Activated T-helper 1 cell treated with anti-CD3 and anti-CD28 coated beads, Interleukin-12 subunit alpha, Interleukin-12 subunit beta, Interleukin-2, Interleukin-4 antibody, amounts not matched to agents 30 ng/mL and 10 ng/mL and 1 ng/mL, durations not matched to agents 14 hours and 24 hours and 36 hours (primary cell): ENCODE data around the gene ID2. TPM values are rescaled to one million over a fixed set of nuclear protein-coding genes. Genes with fewer than 3 reads are reported as not detected.
"Not testable (repeated sequence)": the region's sequence is repeated elsewhere in the genome, so short reads cannot be mapped to it uniquely, and the experiment has no call there.

Source experiments
- DNase-seq: peaks from one replicate; pipeline ENCODE4 v3.0.0; 2021; ENCODE audit warnings: low spot score
- H3K27ac Mint-ChIP-seq: one replicate; pipeline ENCODE4 v1.8.0; 2021; ENCODE audit warnings: mild to moderate bottlenecking, mixed read lengths
- H3K27me3 Mint-ChIP-seq: one replicate; pipeline ENCODE4 v1.8.0; 2022; ENCODE audit warnings: mild to moderate bottlenecking, moderate library complexity, mixed read lengths; ENCODE audit not compliant: insufficient read depth
- H3K36me3 Mint-ChIP-seq: one replicate; pipeline ENCODE4 v1.8.0; 2021; ENCODE audit warnings: low read depth, mixed read lengths
- H3K4me1 Mint-ChIP-seq: one replicate; pipeline ENCODE4 v1.8.0; 2021; ENCODE audit warnings: low read depth, mixed read lengths
- H3K4me3 Mint-ChIP-seq: one replicate; pipeline ENCODE4 v1.8.0; 2021; ENCODE audit warnings: mild to moderate bottlenecking, moderate library complexity, mixed read lengths
- H3K9me3 Mint-ChIP-seq: one replicate; pipeline ENCODE4 v1.8.0; 2021; ENCODE audit warnings: mixed read lengths
- intact Hi-C: fragments of 100-400 bp; cut with micrococcal nuclease; formaldehyde crosslinking; loops from one replicate; pipeline ENCODE4 v1.15.1; 2024
- total RNA-seq: library from RNA; stranded (reverse); gene quantifications from 2 replicates; pipeline ENCODE4 v1.2.3, GENCODE V29; 2022

ID2 gene
- total RNA-seq, 1 donor from 2014 or later, result 301 TPM

DNA sequence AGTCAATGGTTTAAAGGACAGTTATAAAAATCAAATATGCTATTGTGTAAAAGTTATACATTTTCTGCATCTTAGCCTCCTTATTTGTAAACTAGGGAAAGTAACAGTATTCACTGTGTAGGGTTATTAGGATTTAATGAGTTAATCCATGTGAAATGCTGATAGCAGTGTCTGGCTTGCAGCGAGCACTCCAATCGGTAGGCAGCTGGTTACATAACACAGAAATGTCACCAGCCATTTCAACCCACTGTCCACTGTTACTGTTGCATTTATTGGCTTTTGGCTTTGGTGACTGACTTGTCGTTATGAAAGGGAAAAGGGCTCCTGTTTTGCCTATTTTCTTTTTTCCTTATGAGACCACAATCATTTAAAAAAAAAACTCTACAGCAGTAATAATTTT lies 38.9 kb downstream of the ID2 start:
- peaks cover 3% of the 10 kb centered on the region for H3K27me3 Mint-ChIP-seq
- H3K27ac Mint-ChIP-seq, result no peak overlapping the region
- no peaks in the 10 kb centered on the region for H3K4me1 Mint-ChIP-seq
- intact Hi-C loops, result no loop called here
- no peak overlapping the region for H3K4me3 Mint-ChIP-seq
- peaks cover 13% of the 10 kb centered on the region for H3K9me3 Mint-ChIP-seq
- DNase-seq, result no peak
- H3K36me3 Mint-ChIP-seq, result no peaks in the 10 kb centered on the region

DNA sequence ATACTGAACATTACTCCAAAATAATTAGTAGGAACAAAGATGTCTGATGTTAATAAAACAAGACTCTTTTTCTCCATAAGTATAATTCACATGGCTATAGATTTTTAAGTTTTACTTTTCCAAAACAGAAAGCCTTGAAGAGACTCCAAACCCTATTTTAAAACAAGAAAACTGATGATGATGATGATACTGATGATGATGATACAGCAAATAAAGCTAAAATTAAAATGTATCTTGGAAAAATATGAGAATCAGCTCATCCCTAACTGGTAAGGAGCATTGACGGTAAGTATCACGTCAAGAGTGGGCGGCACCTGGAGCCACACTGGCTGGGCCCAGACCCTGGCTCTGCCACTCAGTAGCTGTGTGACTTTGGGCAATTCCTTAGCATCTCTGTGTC lies 39.6 kb downstream of the ID2 start:
- no peaks in the 10 kb centered on the region for H3K36me3 Mint-ChIP-seq
- no peaks in the 10 kb centered on the region for H3K4me1 Mint-ChIP-seq
- peaks cover 3% of the 10 kb centered on the region for H3K27me3 Mint-ChIP-seq

DNA sequence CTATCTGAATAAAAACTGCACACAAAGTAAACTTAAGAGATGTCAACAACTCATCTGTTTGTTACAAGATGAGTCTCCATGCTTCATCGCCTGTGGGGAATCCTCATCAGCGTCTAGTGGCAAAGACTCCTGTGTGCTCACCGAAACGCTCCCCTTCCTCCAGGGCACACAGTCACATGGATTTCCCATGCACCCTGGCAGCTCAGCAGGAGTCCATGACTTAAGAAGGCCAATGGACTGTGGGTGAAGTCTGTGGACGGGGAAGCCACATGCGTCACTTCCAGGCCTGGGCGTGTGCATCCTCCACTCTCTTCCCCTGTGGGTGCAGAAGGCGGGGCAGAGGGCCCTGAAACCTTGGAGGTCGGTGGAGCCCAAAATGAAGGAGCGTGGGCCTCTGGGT lies 41.1 kb downstream of the ID2 start:
- no peaks in the 10 kb centered on the region for H3K9me3 Mint-ChIP-seq
- no peaks in the 10 kb centered on the region for H3K36me3 Mint-ChIP-seq
- H3K4me1 Mint-ChIP-seq, result no peaks in the 10 kb centered on the region
- H3K27ac Mint-ChIP-seq, result no peak overlapping the region
- intact Hi-C loops, result no loop called here
- peaks cover 3% of the 10 kb centered on the region for H3K27me3 Mint-ChIP-seq
- H3K4me3 Mint-ChIP-seq, result no peak overlapping the region
- DNase-seq, result no peak

More for the DNA sequence above, 39.6 kb downstream of the ID2 start:
- H3K9me3 Mint-ChIP-seq, result peaks cover 7% of the 10 kb centered on the region
- H3K4me3 Mint-ChIP-seq, result no peak overlapping the region
- no peak for DNase-seq
- H3K27ac Mint-ChIP-seq, result no peak overlapping the region
- intact Hi-C loops, result no loop called here

DNA sequence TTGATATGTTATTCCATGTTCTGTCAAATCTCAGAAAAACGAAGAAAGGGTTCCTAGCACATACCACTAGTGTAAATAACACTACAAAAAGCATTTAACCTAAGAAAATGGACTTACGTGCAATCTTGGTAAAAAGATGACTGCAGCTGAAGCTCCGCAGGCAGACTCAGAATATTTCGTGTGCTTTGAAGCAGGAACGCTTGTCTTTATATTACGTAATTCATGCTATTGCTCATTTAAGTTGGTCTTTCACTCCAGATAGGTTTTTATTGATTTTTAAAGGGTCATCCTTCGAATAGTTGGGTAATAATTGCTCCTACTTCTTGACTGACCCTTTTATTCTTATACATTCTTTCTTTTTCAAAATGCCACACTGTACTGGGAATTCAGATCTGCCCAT lies 44.0 kb downstream of the ID2 start:
- no peaks in the 10 kb centered on the region for H3K27me3 Mint-ChIP-seq
- no peak for DNase-seq
- no peaks in the 10 kb centered on the region for H3K9me3 Mint-ChIP-seq
- no peaks in the 10 kb centered on the region for H3K4me1 Mint-ChIP-seq
- H3K27ac Mint-ChIP-seq, result no peak overlapping the region
- H3K36me3 Mint-ChIP-seq, result peaks cover 9% of the 10 kb centered on the region
- intact Hi-C loops, result no loop called here
- no peak overlapping the region for H3K4me3 Mint-ChIP-seq

DNA sequence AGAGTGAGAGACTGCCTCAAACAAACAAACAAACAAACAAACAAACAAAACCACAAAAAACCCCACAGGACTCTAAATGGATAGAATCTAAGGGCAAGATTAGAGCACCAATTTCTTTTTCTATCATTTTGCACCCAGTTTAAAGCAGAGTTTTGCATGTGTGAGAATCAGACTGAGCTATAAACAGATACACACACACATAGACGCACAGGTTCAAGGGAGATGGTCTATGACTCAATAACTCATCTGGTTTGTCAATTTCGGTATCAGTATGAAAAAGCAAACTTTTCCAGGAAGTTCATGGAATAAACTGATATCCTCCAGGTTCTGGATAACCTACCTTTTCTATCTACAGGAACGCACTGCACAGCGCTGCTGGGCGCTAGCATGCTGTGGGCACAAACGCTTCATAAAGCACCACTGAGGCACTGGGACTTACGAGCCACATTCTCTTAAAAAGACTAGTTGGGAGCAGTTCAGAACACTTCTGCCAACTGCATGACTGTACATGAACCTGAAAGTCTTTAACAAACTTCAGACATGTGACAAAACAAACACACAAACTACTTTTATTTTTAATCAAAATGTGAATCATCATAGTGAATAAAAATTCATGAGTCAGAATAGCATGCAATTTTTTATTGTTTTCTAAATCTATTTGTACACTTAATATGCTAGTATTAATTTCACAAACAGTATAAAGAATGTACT lies 46.6 kb downstream of the ID2 start:
- Mint-ChIP-seq H3K27me3 (no peaks in the 10 kb centered on the region), H3K4me1 (no peaks in the 10 kb centered on the region), H3K36me3 (peaks cover 25% of the 10 kb centered on the region), H3K4me3 (no peak overlapping the region), H3K9me3 (no peaks in the 10 kb centered on the region), H3K27ac (no peak overlapping the region)
- DNase-seq, result no peak
- intact Hi-C loops, result no loop called here

DNA sequence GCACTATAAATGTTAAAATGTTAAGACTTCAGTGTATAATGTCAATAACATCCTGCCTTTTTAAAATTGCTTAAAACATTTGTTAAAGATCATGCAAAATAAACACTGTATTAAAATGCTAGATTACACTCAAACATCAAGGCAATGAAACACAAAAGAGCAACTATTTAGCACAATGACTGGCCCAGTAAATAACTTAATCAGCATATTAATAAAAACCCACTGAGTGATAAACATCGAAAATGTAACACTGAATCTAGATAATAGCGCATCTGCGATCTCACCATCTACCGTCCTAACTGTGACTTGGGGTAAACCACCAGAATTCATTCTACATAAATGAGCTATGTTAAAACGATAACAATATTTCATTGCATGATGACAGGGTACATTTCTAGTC lies 47.2 kb downstream of the ID2 start:
- intact Hi-C loops, H3K4me3 Mint-ChIP-seq, H3K27ac Mint-ChIP-seq, H3K9me3 Mint-ChIP-seq, H3K27me3 Mint-ChIP-seq, H3K4me1 Mint-ChIP-seq, DNase-seq: not testable (repeated sequence)
- peaks cover 29% of the 10 kb centered on the region for H3K36me3 Mint-ChIP-seq

DNA sequence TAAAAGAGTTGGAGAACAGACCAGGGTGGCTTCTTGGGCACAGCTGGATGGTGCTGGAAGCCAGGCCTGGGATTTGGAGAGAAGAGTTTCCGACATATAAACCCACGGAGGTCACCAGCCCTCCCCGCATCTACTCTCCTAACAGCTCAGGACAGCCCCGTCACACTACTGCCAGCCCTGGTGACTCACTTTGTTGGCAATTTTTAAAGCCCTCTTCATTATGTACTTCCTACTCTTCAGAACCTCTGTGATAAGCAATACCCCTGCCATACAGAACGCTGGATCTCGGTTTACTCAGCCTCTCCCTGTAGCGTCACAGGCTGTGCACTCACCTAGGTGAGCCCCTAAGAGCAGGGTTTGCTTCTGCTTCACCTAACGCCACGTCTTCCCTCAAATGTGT lies 48.1 kb downstream of the ID2 start:
- Mint-ChIP-seq H3K4me3 (no peak overlapping the region), H3K27ac (no peak overlapping the region), H3K36me3 (peaks cover 29% of the 10 kb centered on the region), H3K9me3 (no peaks in the 10 kb centered on the region), H3K4me1 (no peaks in the 10 kb centered on the region), H3K27me3 (no peaks in the 10 kb centered on the region)
- intact Hi-C loops, result no loop called here
- DNase-seq, result no peak

DNA sequence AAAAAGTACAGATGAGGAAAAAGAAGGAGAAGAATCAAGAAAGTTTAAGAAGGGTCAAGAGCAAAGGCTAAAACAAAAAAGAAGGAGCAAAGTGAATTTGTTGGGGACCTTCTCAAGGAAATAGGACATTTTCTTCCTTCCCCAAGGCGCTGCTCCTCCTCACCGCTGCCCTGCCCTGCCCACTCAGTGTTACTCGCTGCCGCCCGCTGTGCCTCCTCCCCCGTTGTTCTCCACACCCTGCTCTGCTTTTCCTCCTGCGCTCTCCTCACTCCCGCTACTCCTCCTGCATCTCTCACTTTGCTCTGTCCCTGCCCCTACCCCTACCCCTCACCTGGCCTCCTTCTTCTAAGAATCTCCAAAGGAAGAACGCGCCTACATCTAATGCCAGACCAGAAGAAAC lies 50.7 kb downstream of the ID2 start:
- Mint-ChIP-seq H3K9me3 (no peaks in the 10 kb centered on the region), H3K4me1 (no peaks in the 10 kb centered on the region), H3K36me3 (peaks cover 32% of the 10 kb centered on the region), H3K27ac (no peak overlapping the region), H3K27me3 (no peaks in the 10 kb centered on the region), H3K4me3 (no peak overlapping the region)
- intact Hi-C loops, result no loop called here
- no peak for DNase-seq

Other genes with a start within 250 kb of the ID2 start
- gene KIDINS220, start 155.6 kb downstream of the ID2 start, total RNA-seq, result 24.3 and 24.5 TPM in 2 replicates